CD1c-positive myeloid dendritic cell (primary cell): Measurements from ENCODE around the gene ERG28.
A peak's percentile ranks its signal among the peaks of the same experiment; 100 is the strongest.
"Not testable (repeated sequence)": the region's sequence is repeated elsewhere in the genome, so short reads cannot be mapped to it uniquely, and the experiment has no call there.

ENCODE experiments used
- DNase-seq: peaks from one replicate; pipeline ENCODE4 v3.0.0-alpha.2; 2016; ENCODE audit errors: extremely low spot score

The ERG28 gene

DNA sequence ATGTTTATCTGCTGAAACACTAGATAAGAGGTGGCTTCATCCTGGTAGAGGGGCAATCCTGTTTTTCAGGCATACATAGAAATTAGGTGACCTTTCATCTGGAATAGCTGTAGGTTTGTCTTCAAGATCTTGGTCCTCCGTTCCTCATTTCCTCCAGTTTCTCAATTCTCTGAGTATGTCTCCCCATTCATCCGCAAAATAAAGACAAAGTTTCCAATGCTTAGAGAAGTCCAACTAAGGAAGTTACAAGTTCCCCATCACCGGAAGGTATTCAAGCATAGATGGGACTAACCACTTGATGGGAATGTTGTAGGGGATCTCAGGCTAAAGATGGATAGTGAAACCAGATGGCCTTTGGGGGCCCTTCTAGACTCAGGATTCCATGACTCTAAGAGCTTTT, 34.3 kb downstream of the ERG28 start:
- peak; percentile 49 for DNase-seq

DNA sequence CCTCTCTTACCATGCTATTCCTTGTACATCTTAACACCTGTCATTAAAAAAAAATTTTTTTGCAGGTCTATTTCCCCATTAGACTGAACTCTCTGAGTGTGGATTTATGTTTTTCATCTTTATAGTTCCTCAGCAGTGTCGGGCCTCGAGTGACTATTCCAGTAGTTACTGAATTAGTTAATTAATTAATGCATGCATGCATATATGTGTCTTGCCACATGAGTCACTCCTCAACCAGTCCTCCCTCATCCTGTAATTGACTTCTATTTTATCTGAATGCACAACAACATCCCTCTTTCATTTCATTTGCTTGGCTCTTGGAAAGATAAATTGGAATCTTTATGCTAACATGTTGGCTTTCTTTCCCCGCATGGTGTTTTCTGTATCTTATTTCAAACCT, 35.6 kb downstream of the ERG28 start:
- no peak for DNase-seq

- DNase-seq = peak; percentile 41
These were observed 41.1 kb downstream of the ERG28 start for GRCh38 chr14:75619548-75619947.

GRCh38 chr14:75615200-75615599, 45.5 kb downstream of the ERG28 start:
- DNase-seq = peak; percentile 94

- peak; percentile 85 for DNase-seq
These were observed 46.5 kb downstream of the ERG28 start for GRCh38 chr14:75614179-75614578.

DNA sequence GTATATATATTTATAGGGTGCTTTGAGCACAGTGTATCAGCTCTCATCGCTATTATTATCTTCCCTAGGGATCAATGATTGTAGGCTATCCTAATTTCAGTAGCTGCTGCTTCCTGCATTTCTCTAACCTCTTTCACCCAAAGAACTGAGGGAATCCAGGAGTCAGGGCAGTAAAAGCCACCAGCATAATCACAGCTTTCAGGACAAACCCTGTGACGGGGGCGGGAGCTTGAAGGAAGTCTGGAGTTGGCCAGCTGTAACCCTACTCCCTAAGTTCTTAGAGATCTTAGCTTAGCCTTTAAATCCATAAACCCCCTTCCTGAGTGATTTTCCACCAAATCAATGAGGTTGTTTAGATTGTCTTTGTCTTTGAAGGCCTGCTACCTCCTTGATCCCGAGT, 48.5 kb downstream of the ERG28 start:
- no peak for DNase-seq

GRCh38 chr14:75610834-75611233, 49.8 kb downstream of the ERG28 start:
- DNase-seq = peak; percentile 44

GRCh38 chr14:75609606-75610475, 50.8 kb downstream of the ERG28 start:
- peak; percentile 93 for DNase-seq

DNA sequence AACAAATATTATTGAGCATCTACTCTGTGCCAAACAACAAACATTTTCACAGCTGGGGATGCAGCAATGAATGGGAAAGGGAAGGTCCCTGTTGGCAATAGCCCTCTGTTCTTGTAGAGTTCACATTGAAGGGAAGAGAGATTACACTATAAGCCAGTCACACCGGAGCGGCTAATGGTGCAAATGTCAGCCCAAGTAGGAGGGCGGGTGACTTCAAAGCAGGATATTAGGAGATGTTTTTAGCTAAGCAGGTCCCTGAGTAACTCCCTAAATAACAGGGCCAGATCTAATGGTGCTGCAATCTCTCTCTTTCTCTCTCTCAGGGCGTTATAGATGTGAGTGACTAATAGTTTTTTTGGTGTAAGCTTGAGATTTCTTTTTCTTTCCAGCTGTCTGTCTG, 51.6 kb downstream of the ERG28 start:
- DNase-seq = peak; percentile 47

DNA sequence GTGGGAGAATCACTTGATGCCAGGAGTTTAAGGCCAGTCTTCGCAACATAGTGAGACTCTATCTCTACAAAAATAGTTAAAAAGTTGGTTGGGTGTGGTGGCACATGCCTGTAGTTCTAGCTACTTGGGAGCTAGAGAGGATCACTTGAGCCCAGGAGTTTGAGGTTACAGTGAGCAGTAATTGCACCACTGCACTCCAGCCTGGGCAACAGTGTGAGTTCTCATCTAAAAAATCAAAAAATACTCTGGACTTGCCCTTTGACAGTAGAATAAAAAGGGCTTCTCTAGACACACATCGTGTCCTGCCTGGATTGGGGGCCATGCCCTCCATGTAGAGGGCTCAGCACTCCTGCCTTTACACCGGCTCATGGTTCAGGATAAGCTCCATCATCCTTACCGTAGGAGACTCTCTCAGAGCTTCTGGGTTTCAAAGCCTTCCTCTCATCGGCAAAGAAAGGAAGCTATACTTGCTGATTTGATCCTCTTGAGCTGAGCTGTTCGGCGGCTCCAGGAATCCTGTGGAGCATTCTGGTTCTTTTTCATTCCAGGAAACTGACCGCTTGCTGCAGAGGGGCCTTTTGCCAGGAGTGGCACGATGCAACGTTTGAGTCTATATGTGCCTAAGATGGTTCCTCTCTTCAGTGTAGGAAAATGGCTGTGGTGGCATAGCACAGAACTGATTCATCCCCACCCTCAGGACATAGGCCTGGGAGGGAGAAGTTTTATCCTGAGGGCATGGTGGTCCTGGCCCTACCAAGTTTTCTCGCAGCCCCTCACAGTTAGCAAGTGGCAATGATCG, 52.6 kb downstream of the ERG28 start:
- DNase-seq = no peak

DNA sequence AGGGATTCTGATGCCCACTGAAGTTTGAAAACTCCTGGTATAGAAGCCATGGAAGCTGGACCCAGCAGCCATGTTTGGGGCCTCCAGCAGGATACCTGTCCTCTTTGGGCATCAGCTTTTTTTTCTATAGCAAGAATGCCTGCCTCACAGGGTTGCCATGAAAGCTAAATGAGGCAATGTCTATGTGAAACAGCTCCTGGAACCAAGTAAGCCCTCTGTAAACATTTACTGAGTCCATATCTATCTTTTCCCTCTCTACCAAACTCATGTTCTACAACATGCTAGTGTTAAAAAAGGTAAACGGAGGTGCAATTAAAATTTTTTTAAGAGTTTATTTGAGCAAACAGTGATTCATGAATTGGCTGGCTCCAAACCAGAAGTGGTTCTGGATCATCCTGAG, 53.6 kb downstream of the ERG28 start:
- no peak for DNase-seq

GRCh38 chr14:75605916-75606315, 54.8 kb downstream of the ERG28 start:
- DNase-seq = no peak

GRCh38 chr14:75604979-75605851, 55.5 kb downstream of the ERG28 start:
- peak; percentile 85 for DNase-seq

DNA sequence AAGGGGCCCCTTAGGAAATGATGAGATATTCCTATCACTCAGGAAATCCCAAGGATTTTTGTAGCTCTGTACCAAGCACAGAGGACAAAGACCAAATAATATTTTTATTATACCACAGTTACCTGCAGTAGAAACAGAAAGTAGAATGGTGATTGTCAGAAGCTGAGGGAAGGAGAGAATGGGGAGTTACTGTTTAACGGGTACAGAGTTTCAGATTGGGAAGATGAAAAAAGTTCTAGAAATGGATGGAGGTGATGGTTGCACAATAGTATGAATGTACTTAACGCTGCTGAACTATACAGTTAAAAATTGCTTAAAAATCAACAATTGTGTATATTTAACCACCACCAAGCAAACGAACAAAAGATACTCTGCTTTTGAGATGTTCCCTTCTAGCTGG, 58.2 kb downstream of the ERG28 start:
- DNase-seq = no peak

DNA sequence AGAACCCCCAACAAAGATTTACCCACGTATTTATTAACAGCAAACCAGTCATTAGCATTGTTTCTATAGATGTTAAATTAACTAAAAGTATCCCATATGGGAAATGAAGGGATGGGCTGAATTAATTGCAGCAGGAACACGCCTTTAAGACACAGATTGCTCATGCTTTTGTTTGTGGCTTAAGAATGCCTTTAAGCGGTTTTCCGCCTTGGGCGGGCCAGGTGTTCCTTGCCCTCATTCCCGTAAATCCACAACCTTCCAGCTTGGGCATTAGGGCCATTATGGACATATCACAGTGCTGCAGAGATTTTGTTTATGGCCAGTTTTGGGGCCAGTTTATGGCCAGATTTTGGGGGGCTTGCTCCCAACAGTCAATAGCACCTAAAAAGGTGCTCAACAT, 59.6 kb downstream of the ERG28 start:
- not testable (repeated sequence) for DNase-seq

DNA sequence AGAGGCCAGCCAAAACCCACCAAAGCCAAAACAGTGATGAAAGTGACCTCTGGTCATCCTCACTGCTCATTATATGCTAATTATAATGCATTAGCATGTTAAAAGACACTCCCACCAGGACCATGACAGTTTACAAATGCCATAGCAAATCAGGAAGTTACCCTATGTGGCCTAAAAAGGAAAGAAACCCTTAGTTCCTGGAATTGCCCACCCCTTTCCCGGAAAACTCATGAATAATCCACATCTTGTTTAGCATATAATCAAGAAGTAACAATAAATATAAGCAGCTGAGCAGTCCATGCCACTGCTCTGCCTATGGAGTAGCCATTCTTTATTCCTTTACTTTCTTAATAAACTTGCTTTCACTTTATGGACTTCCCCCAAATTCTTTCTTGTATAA, 60.6 kb downstream of the ERG28 start:
- DNase-seq = peak; percentile 89
